HEK293 (cell line): ENCODE results near the gene MTHFS.

Experiments
- KLF10 ChIP-seq: fragments of 450-650 bp; IDR thresholded peaks from 2 replicates; pipeline ENCODE4 v1.5.1; 2018; ENCODE audit warnings: missing biosample characterization, mild to moderate bottlenecking, missing genetic modification characterization
- OSR2 ChIP-seq: fragments of 450-650 bp; formaldehyde crosslinking; IDR thresholded peaks from 2 replicates; pipeline ENCODE4 v1.5.1; 2016; ENCODE audit warnings: missing biosample characterization, missing genetic modification characterization
- PRDM10 ChIP-seq: fragments of 450-650 bp; formaldehyde crosslinking; IDR thresholded peaks from 2 replicates; pipeline ENCODE4 v1.5.1; 2016; ENCODE audit warnings: missing biosample characterization, missing genetic modification characterization
- SP3 ChIP-seq: fragments of 450-650 bp; formaldehyde crosslinking; IDR thresholded peaks from 2 replicates; pipeline ENCODE4 v1.5.1; 2016; ENCODE audit warnings: missing biosample characterization, missing genetic modification characterization
- TRIM28 ChIP-seq: IDR thresholded peaks from 2 replicates; pipeline ENCODE4 v1.6.1; 2011; ENCODE audit warnings: low read length, control low read depth, borderline replicate concordance
- ZBTB17 ChIP-seq: fragments of 450-650 bp; formaldehyde crosslinking; IDR thresholded peaks from 2 replicates; pipeline ENCODE4 v1.5.1; 2016; ENCODE audit warnings: missing biosample characterization, missing genetic modification characterization
- ZBTB20 ChIP-seq: fragments of 450-650 bp; formaldehyde crosslinking; IDR thresholded peaks from 2 replicates; pipeline ENCODE4 v1.5.1; 2016; ENCODE audit warnings: missing biosample characterization, missing genetic modification characterization
- ZBTB21 ChIP-seq: fragments of 450-650 bp; formaldehyde crosslinking; IDR thresholded peaks from 2 replicates; pipeline ENCODE4 v1.5.1; 2017; ENCODE audit warnings: missing biosample characterization, missing genetic modification characterization
- ZFP69B ChIP-seq: fragments of 450-650 bp; formaldehyde crosslinking; IDR thresholded peaks from 2 replicates; pipeline ENCODE4 v1.5.1; 2016; ENCODE audit warnings: missing biosample characterization, missing genetic modification characterization
- ZNF335 ChIP-seq: fragments of 450-650 bp; formaldehyde crosslinking; conservative IDR thresholded peaks from 2 replicates; pipeline ENCODE4 v1.5.1; 2016; ENCODE audit warnings: missing biosample characterization, missing genetic modification characterization
- ZNF449 ChIP-seq: fragments of 450-650 bp; formaldehyde crosslinking; IDR thresholded peaks from 2 replicates; pipeline ENCODE4 v1.5.1; 2017; ENCODE audit warnings: missing biosample characterization, mild to moderate bottlenecking, missing genetic modification characterization, moderate library complexity
- ZNF600 ChIP-seq: fragments of 450-650 bp; formaldehyde crosslinking; IDR thresholded peaks from 2 replicates; pipeline ENCODE4 v1.5.1; 2016; ENCODE audit warnings: missing biosample characterization, missing genetic modification characterization
- ZNF747 ChIP-seq: fragments of 450-650 bp; formaldehyde crosslinking; IDR thresholded peaks from 2 replicates; pipeline ENCODE4 v1.5.1; 2016; ENCODE audit warnings: missing biosample characterization, missing genetic modification characterization
- ZSCAN30 ChIP-seq: fragments of 450-650 bp; IDR thresholded peaks from 2 replicates; pipeline ENCODE4 v1.5.1; 2018; ENCODE audit warnings: missing biosample characterization, mild to moderate bottlenecking, missing genetic modification characterization, moderate library complexity
- TF ChIP-seq, protein P1 (sequence below): fragments of 450-650 bp; formaldehyde crosslinking; IDR thresholded peaks from 2 replicates; pipeline ENCODE4 v1.5.1; 2016; ENCODE audit warnings: missing biosample characterization, missing genetic modification characterization, low read depth
- TF ChIP-seq, protein P2 (sequence below): fragments of 450-650 bp; formaldehyde crosslinking; conservative IDR thresholded peaks from 2 replicates; pipeline ENCODE4 v1.5.1; 2016; ENCODE audit warnings: low read depth, missing biosample characterization, missing genetic modification characterization

Gene MTHFS

DNA sequence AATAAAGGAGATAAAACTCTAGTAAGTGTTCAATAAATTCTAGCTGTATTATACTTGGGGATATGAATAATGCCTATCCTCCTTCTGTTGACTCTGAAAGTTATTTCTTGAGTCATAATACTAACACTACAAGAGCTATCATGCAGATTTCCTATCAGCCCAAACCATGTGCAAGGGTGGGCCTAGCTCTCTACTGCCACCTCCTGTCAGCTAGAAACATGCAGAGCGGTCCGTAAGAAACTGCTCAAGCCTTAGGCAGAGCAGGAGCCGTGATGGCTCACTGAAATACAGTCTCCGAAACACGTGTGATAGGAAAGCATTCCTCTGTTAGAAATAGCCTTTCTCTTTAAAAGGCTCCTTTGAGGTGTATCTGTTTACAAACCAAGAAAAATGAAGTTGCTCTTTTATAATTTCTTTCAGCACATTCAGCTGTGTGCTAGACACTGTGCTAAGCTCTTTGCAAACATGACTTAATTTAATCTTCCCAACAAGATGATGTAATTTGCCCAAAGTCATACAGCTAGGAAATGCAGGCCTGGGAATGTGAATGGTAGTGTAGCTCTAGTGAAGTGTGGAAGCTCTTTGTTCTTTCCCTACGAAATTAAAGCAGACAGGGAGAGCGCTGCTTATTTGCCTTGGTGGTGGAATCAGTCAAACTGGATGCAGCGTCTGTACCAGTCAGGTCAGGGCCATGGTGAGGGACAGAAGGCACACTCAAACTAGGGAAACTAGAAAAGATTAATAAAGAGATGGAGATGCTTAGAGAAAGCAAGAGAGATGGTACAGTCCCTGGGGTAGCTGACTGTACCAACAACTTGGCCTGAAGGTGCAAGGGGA, 43.1 kb downstream of the MTHFS start (continued):
- TF ChIP-seq PRDM10 (tag by site-specific recombination) (peak; percentile 61), ZBTB21 (tag by site-specific recombination) (no peak), ZNF747 (tag by site-specific recombination) (no peak), ZBTB17 (tag by site-specific recombination) (peak; percentile 57), ZBTB20 (tag by site-specific recombination) (peak; percentile 61; the same call in 1 of the 2 replicates), KLF10 (tag by site-specific recombination) (no peak), ZNF600 (peak; percentile 84), ZFP69B (tag by site-specific recombination) (0 out of 2 replicates have a peak, but pooled peaks have one; percentile 12), ZNF449 (tag by site-specific recombination) (peak; percentile 37; the same call in 1 of the 2 replicates), TRIM28 (no peak), OSR2 (tag by site-specific recombination) (no peak), ZSCAN30 (tag by site-specific recombination) (peak; percentile 58; the same call in 1 of the 2 replicates), ZNF335 (tag by site-specific recombination) (peak; percentile 41), SP3 (tag by site-specific recombination) (no peak; the same call in 1 of the 2 replicates)
- TF ChIP-seq, protein P1, sequence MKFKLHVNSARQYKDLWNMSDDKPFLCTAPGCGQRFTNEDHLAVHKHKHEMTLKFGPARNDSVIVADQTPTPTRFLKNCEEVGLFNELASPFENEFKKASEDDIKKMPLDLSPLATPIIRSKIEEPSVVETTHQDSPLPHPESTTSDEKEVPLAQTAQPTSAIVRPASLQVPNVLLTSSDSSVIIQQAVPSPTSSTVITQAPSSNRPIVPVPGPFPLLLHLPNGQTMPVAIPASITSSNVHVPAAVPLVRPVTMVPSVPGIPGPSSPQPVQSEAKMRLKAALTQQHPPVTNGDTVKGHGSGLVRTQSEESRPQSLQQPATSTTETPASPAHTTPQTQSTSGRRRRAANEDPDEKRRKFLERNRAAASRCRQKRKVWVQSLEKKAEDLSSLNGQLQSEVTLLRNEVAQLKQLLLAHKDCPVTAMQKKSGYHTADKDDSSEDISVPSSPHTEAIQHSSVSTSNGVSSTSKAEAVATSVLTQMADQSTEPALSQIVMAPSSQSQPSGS (tag by site-specific recombination), result peak; percentile 29; the same call in 1 of the 2 replicates
- TF ChIP-seq, protein P2, sequence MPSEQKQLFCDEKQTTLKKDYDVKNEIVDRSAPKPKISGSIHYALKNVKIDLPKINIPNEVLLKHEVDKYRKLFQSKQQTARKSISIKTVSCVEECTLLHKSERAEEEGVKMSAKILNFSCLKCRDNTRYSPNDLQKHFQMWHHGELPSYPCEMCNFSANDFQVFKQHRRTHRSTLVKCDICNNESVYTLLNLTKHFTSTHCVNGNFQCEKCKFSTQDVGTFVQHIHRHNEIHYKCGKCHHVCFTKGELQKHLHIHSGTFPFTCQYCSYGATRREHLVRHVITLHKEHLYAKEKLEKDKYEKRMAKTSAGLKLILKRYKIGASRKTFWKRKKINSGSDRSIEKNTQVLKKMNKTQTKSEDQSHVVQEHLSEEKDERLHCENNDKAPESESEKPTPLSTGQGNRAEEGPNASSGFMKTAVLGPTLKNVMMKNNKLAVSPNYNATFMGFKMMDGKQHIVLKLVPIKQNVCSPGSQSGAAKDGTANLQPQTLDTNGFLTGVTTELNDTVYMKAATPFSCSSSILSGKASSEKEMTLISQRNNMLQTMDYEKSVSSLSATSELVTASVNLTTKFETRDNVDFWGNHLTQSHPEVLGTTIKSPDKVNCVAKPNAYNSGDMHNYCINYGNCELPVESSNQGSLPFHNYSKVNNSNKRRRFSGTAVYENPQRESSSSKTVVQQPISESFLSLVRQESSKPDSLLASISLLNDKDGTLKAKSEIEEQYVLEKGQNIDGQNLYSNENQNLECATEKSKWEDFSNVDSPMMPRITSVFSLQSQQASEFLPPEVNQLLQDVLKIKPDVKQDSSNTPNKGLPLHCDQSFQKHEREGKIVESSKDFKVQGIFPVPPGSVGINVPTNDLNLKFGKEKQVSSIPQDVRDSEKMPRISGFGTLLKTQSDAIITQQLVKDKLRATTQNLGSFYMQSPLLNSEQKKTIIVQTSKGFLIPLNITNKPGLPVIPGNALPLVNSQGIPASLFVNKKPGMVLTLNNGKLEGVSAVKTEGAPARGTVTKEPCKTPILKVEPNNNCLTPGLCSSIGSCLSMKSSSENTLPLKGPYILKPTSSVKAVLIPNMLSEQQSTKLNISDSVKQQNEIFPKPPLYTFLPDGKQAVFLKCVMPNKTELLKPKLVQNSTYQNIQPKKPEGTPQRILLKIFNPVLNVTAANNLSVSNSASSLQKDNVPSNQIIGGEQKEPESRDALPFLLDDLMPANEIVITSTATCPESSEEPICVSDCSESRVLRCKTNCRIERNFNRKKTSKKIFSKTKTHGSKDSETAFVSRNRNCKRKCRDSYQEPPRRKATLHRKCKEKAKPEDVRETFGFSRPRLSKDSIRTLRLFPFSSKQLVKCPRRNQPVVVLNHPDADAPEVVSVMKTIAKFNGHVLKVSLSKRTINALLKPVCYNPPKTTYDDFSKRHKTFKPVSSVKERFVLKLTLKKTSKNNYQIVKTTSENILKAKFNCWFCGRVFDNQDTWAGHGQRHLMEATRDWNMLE (tag by site-specific recombination), result 0 out of 2 replicates have a peak, but pooled peaks have one; percentile 9
- TF ChIP-seq, all 188 proteins: peak for 14
